HCT116 (cell line): Measurements from ENCODE around the gene ANXA3. TPM values are rescaled to one million over a fixed set of nuclear protein-coding genes. Genes with fewer than 3 reads are reported as not detected.

Experiments
- ATAC-seq: fragments of 200-7000 bp; cut with Tn5 transposase; 2 replicates; pipeline ENCODE4 v1.9.1; 2020; ENCODE audit warnings: mild to moderate bottlenecking, moderate library complexity
- BruUV-seq: library from RNA; stranded (reverse); fragments of 400-500 nt; replicated peaks from 2 replicates; lab custom pipeline; 2021; lab: Mats Ljungman, UMichigan
- CTCF ChIA-PET: fragments of 300-600 bp; sonication (Branson Sonifier 250); formaldehyde crosslinking; loops from one replicate; lab custom pipeline; 2021; ENCODE audit warnings: antibody characterized with exemption; lab: Charles Lee
- POLR2A ChIA-PET: fragments of 300-600, 350-600 bp; sonication (Branson Sonifier 250); formaldehyde crosslinking; loops from one replicate; lab custom pipeline; 2021; ENCODE audit warnings: antibody characterized with exemption; lab: Charles Lee
- RAD21 ChIA-PET, 2 experiments: fragments of 300-600 bp; sonication (Branson Sonifier 250); formaldehyde crosslinking; loops; one replicate each; lab custom pipeline; 2023; ENCODE audit warnings: low total read pairs in 2 of 2; ENCODE audit not compliant: uncharacterized antibody in 2 of 2, unreplicated experiment in 2 of 2, low non-redundant PET in 1 of 2; lab: Charles Lee
- DNase-seq: peaks from one replicate; pipeline ENCODE4 v3.0.0-alpha.2; 2010; ENCODE audit warnings: low read depth, low spot score
- H2AFZ ChIP-seq: fragments of 200-600 bp; shearing (Covaris generic), sonication (generic); 2 replicates; pipeline ENCODE4 v1.6.1; 2017; ENCODE audit warnings: low read depth, mixed run types, mixed read lengths, antibody characterized with exemption, low read length; ENCODE audit not compliant: poor library complexity, severe bottlenecking
- H3K27ac ChIP-seq: 2 replicates; pipeline ENCODE4 v1.5.1; 2012; ENCODE audit warnings: low read depth, low read length
- H3K27me3 ChIP-seq: fragments of 200-600 bp; sonication (generic); 2 replicates; pipeline ENCODE4 v1.6.1; 2016; ENCODE audit warnings: mixed run types, low read length, mixed read lengths; ENCODE audit not compliant: insufficient read depth
- H3K36me3 ChIP-seq, 2 experiments: fragments of 200-500 bp in 1 of 2; fragments of 200-600 bp in 1 of 2; sonication (Bioruptor generic) in 1 of 2; sonication (generic) in 1 of 2; 2 replicates each; pipeline versions ENCODE4 v1.5.1 to v1.6.1; 2014 to 2016; ENCODE audit warnings: low read length in 2 of 2, inconsistent platforms in 1 of 2, mixed read lengths in 1 of 2, mixed run types in 1 of 2; ENCODE audit not compliant: insufficient read depth in 2 of 2, control insufficient read depth in 1 of 2
- H3K4me1 ChIP-seq, 2 experiments: fragments of 200-600 bp in 1 of 2; sonication (generic) in 1 of 2; 2 replicates each; pipeline versions ENCODE4 v1.5.1 to v1.6.1; 2012 to 2017; ENCODE audit warnings: low read length in 2 of 2, inconsistent platforms in 1 of 2, mild to moderate bottlenecking in 1 of 2, mixed read lengths in 1 of 2, mixed run types in 1 of 2, moderate library complexity in 1 of 2; ENCODE audit not compliant: insufficient read depth in 2 of 2, control insufficient read depth in 1 of 2
- H3K4me2 ChIP-seq: fragments of 200-600 bp; sonication (generic); 2 replicates; pipeline ENCODE4 v1.6.1; 2017; ENCODE audit warnings: mixed run types, low read length, mixed read lengths
- H3K4me3 ChIP-seq, 2 experiments: fragments of 200-600 bp in 1 of 2; sonication (generic) in 1 of 2; replicated peaks in 1 of 2; 2 replicates each; pipeline ENCODE4 v1.5.1; 2011 to 2016; ENCODE audit warnings: low read length in 2 of 2, control low read depth in 1 of 2, low read depth in 1 of 2, mild to moderate bottlenecking in 1 of 2, mixed read lengths in 1 of 2, mixed run types in 1 of 2
- H3K79me2 ChIP-seq: fragments of 200-600 bp; sonication (generic); 2 replicates; pipeline ENCODE4 v1.6.1; 2017; ENCODE audit warnings: mild to moderate bottlenecking, mixed run types, low read length, moderate library complexity, mixed read lengths; ENCODE audit not compliant: insufficient read depth
- H3K9ac ChIP-seq: fragments of 200-600 bp; sonication (generic); 2 replicates; pipeline ENCODE4 v1.6.1; 2016; ENCODE audit warnings: low read length, mixed read lengths
- H3K9me2 ChIP-seq: fragments of 200-600 bp; sonication (generic), shearing (Covaris generic); 2 replicates; pipeline ENCODE4 v1.6.1; 2017; ENCODE audit warnings: mixed run types, mild to moderate bottlenecking, moderate library complexity; ENCODE audit not compliant: insufficient read depth
- H3K9me3 ChIP-seq, 2 experiments: fragments of 200-500 bp in 1 of 2; fragments of 200-600 bp in 1 of 2; sonication (Bioruptor generic) in 1 of 2; sonication (generic) in 1 of 2; 2 replicates each; pipeline ENCODE4 v1.6.1; 2014 to 2017; ENCODE audit warnings: low read length in 2 of 2, mixed read lengths in 2 of 2, inconsistent platforms in 1 of 2, low read depth in 1 of 2, mild to moderate bottlenecking in 1 of 2, mixed run types in 1 of 2, moderate library complexity in 1 of 2; ENCODE audit not compliant: control insufficient read depth in 1 of 2, insufficient read depth in 1 of 2
- H4K20me1 ChIP-seq: fragments of 200-600 bp; sonication (generic), shearing (Covaris generic); 2 replicates; pipeline ENCODE4 v1.6.1; 2017; ENCODE audit warnings: mixed run types, mild to moderate bottlenecking, moderate library complexity; ENCODE audit not compliant: insufficient read depth
- ATF3 ChIP-seq: IDR thresholded peaks from 2 replicates; pipeline ENCODE4 v1.6.1; 2012
- CEBPB ChIP-seq: IDR thresholded peaks from 2 replicates; pipeline ENCODE4 v1.6.1; 2012; ENCODE audit warnings: low read depth
- EGR1 ChIP-seq: IDR thresholded peaks from 2 replicates; pipeline ENCODE4 v1.6.1; 2012; ENCODE audit warnings: low read depth
- ELF1 ChIP-seq: IDR thresholded peaks from 2 replicates; pipeline ENCODE4 v1.6.1; 2012; ENCODE audit warnings: low read depth, borderline replicate concordance
- EZH2phosphoT487 ChIP-seq: fragments of 200-600 bp; IDR thresholded peaks from 2 replicates; pipeline ENCODE4 v1.6.1; 2018; ENCODE audit warnings: antibody characterized with exemption, borderline replicate concordance
- FOSL1 ChIP-seq: IDR thresholded peaks from 2 replicates; pipeline ENCODE4 v1.6.1; 2012; ENCODE audit warnings: low read depth
- JUND ChIP-seq: IDR thresholded peaks from 2 replicates; pipeline ENCODE4 v1.6.1; 2012
- POLR2A ChIP-seq: IDR thresholded peaks from 2 replicates; pipeline ENCODE4 v1.7.0; 2011; ENCODE audit warnings: borderline replicate concordance; ENCODE audit not compliant: insufficient read depth, insufficient read length; ENCODE audit errors: extremely low read depth
- RAD21 ChIP-seq: IDR thresholded peaks from 2 replicates; pipeline ENCODE4 v1.6.1; 2012; ENCODE audit warnings: low read depth, mild to moderate bottlenecking
- REST ChIP-seq: IDR thresholded peaks from 2 replicates; pipeline ENCODE4 v1.6.1; 2012; ENCODE audit warnings: low read depth
- SIN3A ChIP-seq: IDR thresholded peaks from 2 replicates; pipeline ENCODE4 v1.6.1; 2012; ENCODE audit warnings: low read depth
- SP1 ChIP-seq: IDR thresholded peaks from 2 replicates; pipeline ENCODE4 v1.6.1; 2012; ENCODE audit warnings: low read depth
- TCF7L2 ChIP-seq: IDR thresholded peaks from 2 replicates; pipeline ENCODE4 v1.7.0; 2011; ENCODE audit warnings: borderline replicate concordance, inconsistent platforms; ENCODE audit not compliant: insufficient read depth, insufficient read length; ENCODE audit errors: extremely low read depth
- YY1 ChIP-seq: IDR thresholded peaks from 2 replicates; pipeline ENCODE4 v1.6.1; 2011; ENCODE audit warnings: low read length, low read depth, moderate library complexity, mild to moderate bottlenecking; ENCODE audit not compliant: insufficient replicate concordance; ENCODE audit errors: extremely low read depth
- ZFX ChIP-seq: fragments of 450-650 bp; IDR thresholded peaks from 2 replicates; pipeline ENCODE4 v1.6.1; 2017
- ZNF274 ChIP-seq: fragments of 200-500 bp; sonication (Bioruptor generic); IDR thresholded peaks from 2 replicates; pipeline ENCODE4 v1.6.1; 2014; ENCODE audit warnings: mild to moderate bottlenecking, low read depth, low read length, inconsistent platforms
- intact Hi-C: fragments of 100-400 bp; cut with micrococcal nuclease; formaldehyde crosslinking; loops from 2 replicates; pipeline ENCODE4 v1.10.0; 2022
- total RNA-seq: library from RNA; stranded (reverse); gene quantifications from one replicate; pipeline ENCODE4 v1.2.1, GENCODE V29; 2021; ENCODE audit not compliant: unreplicated experiment
- TF ChIP-seq, protein P1 (sequence below): IDR thresholded peaks from 2 replicates; pipeline ENCODE4 v1.6.1; 2012

Gene ANXA3
- total RNA-seq, 1 experiment from 2014 or later, result 158 TPM

DNA sequence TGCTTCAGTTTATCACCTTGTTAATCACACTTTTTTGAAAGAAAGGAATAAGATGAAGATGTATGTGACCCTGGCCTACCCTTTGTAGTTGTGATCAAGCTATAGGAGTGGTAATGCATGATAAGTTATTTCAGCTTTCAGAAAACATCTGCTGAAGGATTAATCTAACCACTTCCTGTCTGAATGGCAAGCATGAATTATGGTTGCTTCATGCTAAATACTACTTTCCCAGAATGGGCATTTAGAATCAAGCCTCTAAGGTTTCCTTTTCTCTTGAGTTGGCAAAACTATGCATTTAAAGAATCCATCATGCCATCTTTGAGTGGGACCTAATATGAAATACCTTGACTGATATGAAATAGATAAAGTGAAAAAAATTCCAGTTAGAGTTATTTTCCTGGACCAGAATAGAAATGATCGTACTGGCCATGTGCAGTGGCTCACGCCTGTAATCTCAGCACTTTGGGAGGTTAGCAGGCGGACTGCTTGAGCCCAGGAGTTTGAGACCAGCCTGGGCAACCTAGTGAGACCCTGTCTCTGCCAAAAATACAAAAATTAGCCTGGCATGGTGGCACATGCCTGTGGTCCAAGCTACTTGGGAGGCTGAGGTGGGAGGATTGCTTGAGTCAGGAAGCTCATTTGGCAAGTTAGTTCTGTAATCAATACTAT is 59.1 kb downstream of the ANXA3 start:
- Histone ChIP-seq H3K9me2 (no peaks in the 10 kb centered on the region), H3K9ac (no peak overlapping the region), H3K79me2 (no peaks in the 10 kb centered on the region), H3K36me3 (peaks cover 0 to 41% of the 10 kb centered on the region in 2 experiments; a peak in 2 of 4 replicates), H3K4me2 (no peak overlapping the region), H3K9me3 (no peaks in the 10 kb centered on the region), H4K20me1 (0 out of 2 replicates have a peak, but pooled peaks cover 3% of the 10 kb centered on the region), H3K27me3 (no peaks in the 10 kb centered on the region), H3K27ac (no peak overlapping the region), H3K4me1 (no peaks in the 10 kb centered on the region), H2AFZ (no peak overlapping the region), H3K4me3 (no peak overlapping the region)
- DNase-seq (no peak), ATAC-seq (no peak)
- POLR2A ChIA-PET, result no interaction called here
- TF ChIP-seq ATF3, result no peak
- no peak for TF ChIP-seq JUND
- TF ChIP-seq SIN3A, result no peak
- no peak for TF ChIP-seq ELF1
- TF ChIP-seq RAD21, result no peak
- no peak for TF ChIP-seq ZFX
- no peak for TF ChIP-seq TCF7L2
- no peak for TF ChIP-seq EGR1
- no peak for TF ChIP-seq FOSL1
- no peak for TF ChIP-seq YY1
- TF ChIP-seq, protein P1, sequence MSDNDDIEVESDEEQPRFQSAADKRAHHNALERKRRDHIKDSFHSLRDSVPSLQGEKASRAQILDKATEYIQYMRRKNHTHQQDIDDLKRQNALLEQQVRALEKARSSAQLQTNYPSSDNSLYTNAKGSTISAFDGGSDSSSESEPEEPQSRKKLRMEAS, result no peak
- no peak for TF ChIP-seq SP1
- TF ChIP-seq EZH2phosphoT487, result no peak
- no peak for TF ChIP-seq ZNF274
- TF ChIP-seq POLR2A, result no peak
- no peak for TF ChIP-seq CEBPB
- no peak for TF ChIP-seq REST
- BruUV-seq, result no TSS peak
- RAD21 ChIA-PET, result no interaction called here
- CTCF ChIA-PET, result no interaction called here
- intact Hi-C loops, result no loop called here
